OCI-LY7 (cell line): ENCODE results near the gene LRFN5. TPM values are rescaled to one million over a fixed set of nuclear protein-coding genes. Genes with fewer than 3 reads are reported as not detected.

Experiments
- BruUV-seq: library from RNA; stranded (reverse); fragments of 400-500 nt; replicated peaks from 2 replicates; lab custom pipeline; 2021; lab: Mats Ljungman, UMichigan
- CTCF ChIA-PET: fragments of 300-600 bp; sonication (Branson Sonifier 250); formaldehyde crosslinking; loops from one replicate; lab custom pipeline; 2022; ENCODE audit warnings: antibody characterized with exemption; ENCODE audit not compliant: unreplicated experiment; lab: Charles Lee
- POLR2A ChIA-PET: fragments of 300-600 bp; sonication (Branson Sonifier 250); formaldehyde crosslinking; loops from one replicate; lab custom pipeline; 2022; ENCODE audit warnings: antibody characterized with exemption; lab: Charles Lee
- DNase-seq: peaks from one replicate; pipeline ENCODE4 v3.0.0-alpha.2; 2015; ENCODE audit warnings: low spot score
- H2AFZ ChIP-seq: fragments of 200-600 bp; sonication (generic), shearing (Covaris generic); 2 replicates; pipeline ENCODE4 v1.6.1; 2014; ENCODE audit warnings: mild to moderate bottlenecking, antibody characterized with exemption, low read length, moderate library complexity
- H3K27ac ChIP-seq: fragments of 200-600 bp; sonication (generic); 2 replicates; pipeline ENCODE4 v1.5.1; 2014; ENCODE audit warnings: mixed run types, low read depth, mild to moderate bottlenecking, moderate library complexity, low read length, inconsistent platforms; ENCODE audit not compliant: poor library complexity, severe bottlenecking
- H3K36me3 ChIP-seq: fragments of 200-600 bp; sonication (generic); 2 replicates; pipeline ENCODE4 v1.6.1; 2014; ENCODE audit warnings: mild to moderate bottlenecking, antibody characterized with exemption, low read length, moderate library complexity, mixed read lengths; ENCODE audit not compliant: insufficient read depth
- H3K4me1 ChIP-seq: fragments of 200-600 bp; sonication (generic); 2 replicates; pipeline ENCODE4 v1.5.1; 2014; ENCODE audit warnings: mild to moderate bottlenecking, low read length; ENCODE audit not compliant: insufficient read depth, poor library complexity, severe bottlenecking
- H3K4me2 ChIP-seq: fragments of 200-600 bp; sonication (generic); 2 replicates; pipeline ENCODE4 v1.6.1; 2014; ENCODE audit warnings: mild to moderate bottlenecking, low read length
- H3K4me3 ChIP-seq: fragments of 200-600 bp; sonication (generic); 2 replicates; pipeline ENCODE4 v1.5.1; 2014; ENCODE audit warnings: mild to moderate bottlenecking, low read depth, low read length; ENCODE audit not compliant: poor library complexity, severe bottlenecking
- H3K79me2 ChIP-seq: fragments of 200-600 bp; sonication (generic); 2 replicates; pipeline ENCODE4 v1.6.1; 2016; ENCODE audit warnings: low read depth, mild to moderate bottlenecking, low read length, moderate library complexity, mixed read lengths; ENCODE audit not compliant: insufficient read depth
- H3K9me2 ChIP-seq: fragments of 200-600 bp; sonication (generic); 2 replicates; pipeline ENCODE4 v1.6.1; 2016; ENCODE audit warnings: mild to moderate bottlenecking, low read length, mixed read lengths; ENCODE audit not compliant: insufficient read depth
- H3K9me3 ChIP-seq: fragments of 200-600 bp; sonication (generic); 2 replicates; pipeline ENCODE4 v1.6.1; 2014; ENCODE audit warnings: mild to moderate bottlenecking, mixed run types, low read length, mixed read lengths
- H4K20me1 ChIP-seq: fragments of 200-600 bp; sonication (generic); 2 replicates; pipeline ENCODE4 v1.6.1; 2014; ENCODE audit warnings: mild to moderate bottlenecking, antibody characterized with exemption, low read length, moderate library complexity, mixed read lengths; ENCODE audit not compliant: insufficient read depth
- EZH2phosphoT487 ChIP-seq: fragments of 200-600 bp; sonication (generic); IDR thresholded peaks from 2 replicates; pipeline ENCODE4 v1.6.1; 2018; ENCODE audit warnings: low read depth, borderline replicate concordance, mild to moderate bottlenecking, mixed run types, antibody characterized with exemption, low read length, moderate library complexity, mixed read lengths
- intact Hi-C: fragments of 100-400 bp; cut with micrococcal nuclease; formaldehyde crosslinking; loops from one replicate; pipeline ENCODE4 v1.10.0; 2022; ENCODE audit not compliant: unreplicated experiment
- total RNA-seq, 2 experiments: library from RNA; depleted of rRNA in 1 of 2; stranded (reverse); fragments of >200 nt in 1 of 2; shearing (Covaris generic) in 1 of 2; gene quantifications; 2 replicates each; pipeline ENCODE4 v1.2.3, GENCODE V29; 2014 to 2022
- TF ChIP-seq, protein P1 (sequence below): fragments of 200-600 bp; sonication (generic); conservative IDR thresholded peaks from 2 replicates; pipeline ENCODE4 v1.5.1; 2014; ENCODE audit warnings: mild to moderate bottlenecking, antibody characterized with exemption, low read length, moderate library complexity, mixed read lengths

Gene LRFN5
- total RNA-seq, 2 experiments from 2014 or later: not detected

DNA sequence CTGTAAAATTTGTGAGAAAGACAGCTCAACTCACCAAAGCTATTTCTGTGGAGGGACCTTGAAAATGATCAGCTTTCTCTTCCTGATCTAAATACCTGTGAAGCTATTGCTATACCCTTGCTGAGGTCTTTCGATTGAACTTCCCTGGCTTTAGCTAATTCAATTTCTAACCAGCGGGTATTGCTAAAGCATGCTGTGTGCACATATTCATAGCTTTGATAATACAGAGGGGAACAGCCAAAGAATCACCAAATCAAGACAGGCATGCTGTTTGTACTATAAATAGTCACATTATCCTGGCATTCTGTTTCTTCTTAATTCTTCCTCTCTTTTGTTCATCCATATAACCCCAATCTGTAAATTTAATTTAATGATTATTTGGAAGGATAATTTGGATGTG lies 233.0 kb downstream of the LRFN5 start:
- Histone ChIP-seq H3K4me2 (no peak overlapping the region), H3K9me2 (no peaks in the 10 kb centered on the region), H3K4me3 (no peak overlapping the region), H4K20me1 (no peaks in the 10 kb centered on the region), H3K79me2 (no peaks in the 10 kb centered on the region), H3K36me3 (no peaks in the 10 kb centered on the region), H3K9me3 (no peaks in the 10 kb centered on the region), H3K27ac (no peak overlapping the region), H3K4me1 (no peaks in the 10 kb centered on the region), H2AFZ (no peak overlapping the region)
- TF ChIP-seq, protein P1, sequence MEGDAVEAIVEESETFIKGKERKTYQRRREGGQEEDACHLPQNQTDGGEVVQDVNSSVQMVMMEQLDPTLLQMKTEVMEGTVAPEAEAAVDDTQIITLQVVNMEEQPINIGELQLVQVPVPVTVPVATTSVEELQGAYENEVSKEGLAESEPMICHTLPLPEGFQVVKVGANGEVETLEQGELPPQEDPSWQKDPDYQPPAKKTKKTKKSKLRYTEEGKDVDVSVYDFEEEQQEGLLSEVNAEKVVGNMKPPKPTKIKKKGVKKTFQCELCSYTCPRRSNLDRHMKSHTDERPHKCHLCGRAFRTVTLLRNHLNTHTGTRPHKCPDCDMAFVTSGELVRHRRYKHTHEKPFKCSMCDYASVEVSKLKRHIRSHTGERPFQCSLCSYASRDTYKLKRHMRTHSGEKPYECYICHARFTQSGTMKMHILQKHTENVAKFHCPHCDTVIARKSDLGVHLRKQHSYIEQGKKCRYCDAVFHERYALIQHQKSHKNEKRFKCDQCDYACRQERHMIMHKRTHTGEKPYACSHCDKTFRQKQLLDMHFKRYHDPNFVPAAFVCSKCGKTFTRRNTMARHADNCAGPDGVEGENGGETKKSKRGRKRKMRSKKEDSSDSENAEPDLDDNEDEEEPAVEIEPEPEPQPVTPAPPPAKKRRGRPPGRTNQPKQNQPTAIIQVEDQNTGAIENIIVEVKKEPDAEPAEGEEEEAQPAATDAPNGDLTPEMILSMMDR: no peak
- TF ChIP-seq EZH2phosphoT487: no peak
- no peak for DNase-seq
- intact Hi-C loops: no loop called here
- ChIA-PET POLR2A (interaction anchor here (0.5 to 1.1 kb wide), 2 partner anchors 12 to 190 kb away, joined by 3 read pairs; no protein-coding TSS in a partner anchor), CTCF (no interaction called here)
- no TSS peak for BruUV-seq

DNA sequence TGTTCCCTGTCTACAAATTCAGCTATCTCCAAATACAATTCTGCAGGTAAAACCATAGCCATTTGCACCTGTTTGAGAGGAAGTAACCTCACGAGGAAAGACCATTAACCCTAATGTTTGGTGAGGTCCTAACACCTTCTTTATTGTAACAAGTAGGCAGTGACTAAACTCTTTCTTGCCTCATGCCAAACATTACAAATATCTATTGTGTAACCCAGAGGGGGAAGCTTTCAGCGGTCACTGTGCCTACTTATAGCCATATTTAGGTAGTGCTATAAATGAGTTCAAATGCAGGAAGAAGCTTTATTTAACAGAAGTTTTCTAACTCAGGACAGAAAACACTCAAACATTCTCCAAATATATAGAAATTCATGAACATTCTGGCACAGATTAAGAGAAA lies 252.7 kb downstream of the LRFN5 start:
- Histone ChIP-seq H4K20me1 (no peaks in the 10 kb centered on the region), H3K36me3 (no peaks in the 10 kb centered on the region), H3K9me2 (no peaks in the 10 kb centered on the region), H3K79me2 (no peaks in the 10 kb centered on the region), H3K27ac (no peak overlapping the region), H3K4me1 (no peaks in the 10 kb centered on the region), H2AFZ (no peak overlapping the region), H3K4me2 (no peak overlapping the region), H3K9me3 (no peaks in the 10 kb centered on the region), H3K4me3 (no peak overlapping the region)
- no TSS peak for BruUV-seq
- POLR2A ChIA-PET: no interaction called here
- intact Hi-C loops: no loop called here
- CTCF ChIA-PET: no interaction called here
- DNase-seq: no peak
- TF ChIP-seq EZH2phosphoT487: no peak
- TF ChIP-seq, protein P1: no peak

DNA sequence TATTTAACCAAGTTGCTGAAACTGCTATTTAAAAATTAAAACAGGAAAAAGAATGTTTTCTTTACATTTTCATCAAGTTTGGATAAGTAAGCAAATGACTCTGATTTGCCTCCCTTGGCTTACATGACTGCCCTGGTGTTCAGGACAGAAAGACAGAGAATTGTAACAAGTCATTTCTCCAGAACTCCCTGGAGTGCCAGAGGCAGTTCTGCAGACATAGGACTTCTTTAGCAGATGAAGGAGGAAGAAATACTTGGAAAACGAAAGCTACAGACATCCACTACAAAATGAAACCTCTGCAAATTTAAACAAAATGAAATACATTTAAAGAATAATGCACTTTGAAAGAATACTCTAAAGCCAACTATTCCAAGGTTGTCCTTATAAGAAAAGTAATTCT lies 253.9 kb downstream of the LRFN5 start:
- no peaks in the 10 kb centered on the region for H3K36me3 ChIP-seq
- no peak overlapping the region for H3K4me2 ChIP-seq
- H3K9me2 ChIP-seq: no peaks in the 10 kb centered on the region
- ChIA-PET CTCF (no interaction called here), POLR2A (no interaction called here)
- no peaks in the 10 kb centered on the region for H4K20me1 ChIP-seq
- intact Hi-C loops: no loop called here
- BruUV-seq: no TSS peak
- no peak overlapping the region for H2AFZ ChIP-seq
- no peaks in the 10 kb centered on the region for H3K4me1 ChIP-seq
- no peaks in the 10 kb centered on the region for H3K9me3 ChIP-seq
- H3K79me2 ChIP-seq: no peaks in the 10 kb centered on the region
- no peak overlapping the region for H3K27ac ChIP-seq
- no peak overlapping the region for H3K4me3 ChIP-seq
- TF ChIP-seq, protein P1: no peak
- no peak for TF ChIP-seq EZH2phosphoT487
- no peak for DNase-seq
